ENCODE measurements around the gene KDM4B. TPM values are rescaled to one million over a fixed set of nuclear protein-coding genes. Genes with fewer than 3 reads are reported as not detected.

KDM4B gene
- polyA plus RNA-seq, 3 donors = 6.4 to 22.7 (median 12.7) TPM

GRCh38 chr19:5050067-5050656 lies 81.2 kb downstream of the KDM4B start:
- H4K20me1 ChIP-seq (ENCODE audit: insufficient read depth, low read length) = peaks cover 94% of the 10 kb centered on the region

GRCh38 chr19:5050905-5051304 lies 82.0 kb downstream of the KDM4B start:
- H3K4me3 ChIP-seq (replicated peaks in 1 of 3; ENCODE audit: low read depth in 2 of 3, low read length in 3 of 3) = no peak overlapping the region
- no peak for TF ChIP-seq CTCF (IDR thresholded peaks at IDR 0.05)
- peaks cover 0 to under 1% (median 0%) of the 10 kb centered on the region in 7 donors for H3K9me3 Mint-ChIP-seq
- intact Hi-C loops (cut with micrococcal nuclease) = no loop called here
- H3K4me2 ChIP-seq (replicated peaks; ENCODE audit: extremely low read depth, low read length, poor library complexity, severe bottlenecking) = no peak overlapping the region
- DNase-seq = no peak
- no peak overlapping the region for H3K27ac ChIP-seq (ENCODE audit: low read depth in 1 of 2, low read length in 2 of 2)
- H3K4me1 ChIP-seq (ENCODE audit: control insufficient read depth in 1 of 2, insufficient read depth in 2 of 2, low read length in 2 of 2) = no peaks in the 10 kb centered on the region
- H3K36me3 ChIP-seq (replicated peaks in 1 of 2; ENCODE audit: control insufficient read depth in 1 of 2, insufficient read depth in 2 of 2, low read length in 2 of 2) = peaks cover 47 to 67% of the 10 kb centered on the region in 2 donors
- H3K4me3 Mint-ChIP-seq = no peak overlapping the region
- no peak overlapping the region for H2AFZ ChIP-seq (ENCODE audit: insufficient read depth, low read depth, low read length, poor library complexity, severe bottlenecking)
- peaks cover 42 to 56% of the 10 kb centered on the region in 2 donors for H3K36me3 Mint-ChIP-seq
- no peaks in the 10 kb centered on the region for H3K27me3 ChIP-seq (ENCODE audit: control insufficient read depth in 2 of 2, insufficient read depth in 2 of 2, low read length in 2 of 2)
- H3K9ac ChIP-seq (ENCODE audit: insufficient read depth, low read length, poor library complexity, severe bottlenecking) = no peak overlapping the region
- peaks cover 94% of the 10 kb centered on the region for H4K20me1 ChIP-seq (ENCODE audit: insufficient read depth, low read length)
- no peaks in the 10 kb centered on the region for H3K9me3 ChIP-seq (replicated peaks in 1 of 2; ENCODE audit: control insufficient read depth in 1 of 2, insufficient read depth in 1 of 2, low read length in 2 of 2)
- H3K79me2 ChIP-seq (ENCODE audit: insufficient read depth, low read length) = no peaks in the 10 kb centered on the region
- 94% methylated on average over 4 of the region's 16 CpGs for WGBS (ENCODE audit: insufficient coverage)
- peaks cover 0 to 1% (median 0%) of the 10 kb centered on the region in 3 donors for H3K27me3 Mint-ChIP-seq (ENCODE audit: low read depth in 3 of 3)
- H3K27ac Mint-ChIP-seq = no peak overlapping the region
- H3K4me1 Mint-ChIP-seq = no peaks in the 10 kb centered on the region

More at GRCh38 chr19:5050067-5050656, 81.2 kb downstream of the KDM4B start:
- WGBS (ENCODE audit: insufficient coverage) = 89% methylated on average over 7 of the region's 16 CpGs
- H3K4me3 Mint-ChIP-seq = no peak overlapping the region
- TF ChIP-seq CTCF (IDR thresholded peaks at IDR 0.05) = no peak
- H3K27me3 ChIP-seq (ENCODE audit: control insufficient read depth in 2 of 2, insufficient read depth in 2 of 2, low read length in 2 of 2) = no peaks in the 10 kb centered on the region
- no peaks in the 10 kb centered on the region for H3K9me3 ChIP-seq (replicated peaks in 1 of 2; ENCODE audit: control insufficient read depth in 1 of 2, insufficient read depth in 1 of 2, low read length in 2 of 2)
- no peaks in the 10 kb centered on the region for H3K4me1 Mint-ChIP-seq
- H3K9me3 Mint-ChIP-seq = no peaks in the 10 kb centered on the region
- no peak overlapping the region for H2AFZ ChIP-seq (ENCODE audit: insufficient read depth, low read depth, low read length, poor library complexity, severe bottlenecking)
- H3K27me3 Mint-ChIP-seq (ENCODE audit: low read depth in 3 of 3) = peaks cover 0 to 1% (median 0%) of the 10 kb centered on the region in 3 donors
- H3K27ac Mint-ChIP-seq = peak overlapping the region in 1 of 7 donors; percentile 14
- H3K36me3 Mint-ChIP-seq = peaks cover 43 to 59% of the 10 kb centered on the region in 2 donors
- H3K4me3 ChIP-seq (replicated peaks in 1 of 3; ENCODE audit: low read depth in 2 of 3, low read length in 3 of 3) = no peak overlapping the region
- no peaks in the 10 kb centered on the region for H3K4me1 ChIP-seq (ENCODE audit: control insufficient read depth in 1 of 2, insufficient read depth in 2 of 2, low read length in 2 of 2)
- DNase-seq = no peak
- H3K79me2 ChIP-seq (ENCODE audit: insufficient read depth, low read length) = no peaks in the 10 kb centered on the region
- intact Hi-C loops (cut with micrococcal nuclease) = no loop called here
- peaks cover 46 to 64% of the 10 kb centered on the region in 2 donors for H3K36me3 ChIP-seq (replicated peaks in 1 of 2; ENCODE audit: control insufficient read depth in 1 of 2, insufficient read depth in 2 of 2, low read length in 2 of 2)
- no peak overlapping the region for H3K27ac ChIP-seq (ENCODE audit: low read depth in 1 of 2, low read length in 2 of 2)
- no peak overlapping the region for H3K9ac ChIP-seq (ENCODE audit: insufficient read depth, low read length, poor library complexity, severe bottlenecking)
- H3K4me2 ChIP-seq (replicated peaks; ENCODE audit: extremely low read depth, low read length, poor library complexity, severe bottlenecking) = no peak overlapping the region

All from CD14-positive monocyte (primary cell).